H1 (cell line): ENCODE measurements around the gene TMEM202. TPM values are rescaled to one million over a fixed set of nuclear protein-coding genes. Genes with fewer than 3 reads are reported as not detected.

ENCODE experiments used
- CTCF ChIA-PET: fragments of 300-600 bp; sonication (Branson Sonifier 250); formaldehyde crosslinking; loops from one replicate; lab custom pipeline; 2021; ENCODE audit not compliant: partially characterized antibody; lab: Charles Lee
- POLR2A ChIA-PET: fragments of 300-600 bp; sonication (Branson Sonifier 250); formaldehyde crosslinking; loops from one replicate; lab custom pipeline; 2021; ENCODE audit warnings: inconsistent platforms; ENCODE audit not compliant: partially characterized antibody; lab: Charles Lee
- DNase-seq, 2 experiments: peaks; one replicate each; pipeline versions ENCODE4 v3.0.0 to v3.0.0-alpha.2; 2010 to 2022; ENCODE audit warnings: low spot score in 2 of 2, low read depth in 1 of 2, mixed read lengths in 1 of 2
- FAIRE-seq: peaks from 2 replicates; lab custom pipeline; 2011; peaks lifted over from hg19 to GRCh38; lab: Jason Lieb, UNC
- H2AFZ ChIP-seq: 2 replicates; pipeline ENCODE4 v1.8.1; 2012; ENCODE audit warnings: low read length, inconsistent platforms
- H2AK5ac ChIP-seq: 2 replicates; pipeline ENCODE4 v1.6.1; 2013; ENCODE audit warnings: low read depth, low read length
- H2BK120ac ChIP-seq: replicated peaks from 2 replicates; pipeline ENCODE3; 2013; ENCODE audit warnings: low read depth, low read length, inconsistent platforms
- H2BK12ac ChIP-seq: 2 replicates; pipeline ENCODE4 v1.6.1; 2013; ENCODE audit warnings: low read depth, low read length
- H2BK15ac ChIP-seq: 2 replicates; pipeline ENCODE4 v1.6.1; 2013; ENCODE audit warnings: low read length
- H2BK20ac ChIP-seq: 2 replicates; pipeline ENCODE4 v1.6.1; 2013; ENCODE audit warnings: low read length
- H2BK5ac ChIP-seq: 2 replicates; pipeline ENCODE4 v1.6.1; 2013; ENCODE audit warnings: low read depth, low read length
- H3K14ac ChIP-seq: 2 replicates; pipeline ENCODE4 v1.6.1; 2013; ENCODE audit warnings: inconsistent platforms; ENCODE audit not compliant: insufficient read length
- H3K18ac ChIP-seq: 2 replicates; pipeline ENCODE4 v1.6.1; 2013; ENCODE audit warnings: low read length; ENCODE audit errors: extremely low read depth
- H3K23ac ChIP-seq: 2 replicates; pipeline ENCODE4 v1.6.1; 2013; ENCODE audit warnings: inconsistent platforms; ENCODE audit not compliant: insufficient read length
- H3K23me2 ChIP-seq: 2 replicates; pipeline ENCODE4 v1.6.1; 2013; ENCODE audit warnings: low read depth, low read length
- H3K27ac ChIP-seq: 2 replicates; pipeline ENCODE4 v1.6.1; 2011; ENCODE audit warnings: low read depth, low read length, inconsistent platforms
- H3K27me3 ChIP-seq, 4 experiments: replicated peaks in 1 of 4; 1 replicate in 1 of 4; 2 replicates in 3 of 4; pipeline versions ENCODE4 v1.6.1 to v1.8.1; 2011 to 2013; ENCODE audit warnings: low read length in 3 of 4, mild to moderate bottlenecking in 3 of 4, inconsistent platforms in 2 of 4, mixed read lengths in 2 of 4, moderate library complexity in 1 of 4; ENCODE audit not compliant: control insufficient read depth in 3 of 4, insufficient read depth in 3 of 4; ENCODE audit errors: extremely low read depth in 1 of 4
- H3K36me3 ChIP-seq, 4 experiments: 2 replicates each; pipeline versions ENCODE4 v1.6.1 to v1.8.1; 2011 to 2013; ENCODE audit warnings: mild to moderate bottlenecking in 4 of 4, low read length in 3 of 4, moderate library complexity in 2 of 4, control low read depth in 1 of 4, inconsistent platforms in 1 of 4; ENCODE audit not compliant: insufficient read depth in 4 of 4, control insufficient read depth in 2 of 4
- H3K4ac ChIP-seq: replicated peaks from 2 replicates; pipeline ENCODE3; 2013; ENCODE audit warnings: low read length, low read depth, mixed read lengths, inconsistent platforms; ENCODE audit not compliant: insufficient read length
- H3K4me1 ChIP-seq, 4 experiments: replicated peaks in 1 of 4; 1 replicate in 1 of 4; 2 replicates in 3 of 4; pipeline versions ENCODE4 v1.6.1 to v1.8.1; 2011 to 2013; ENCODE audit warnings: low read length in 3 of 4, inconsistent platforms in 2 of 4, mixed read lengths in 1 of 4; ENCODE audit not compliant: insufficient read depth in 4 of 4, control insufficient read depth in 3 of 4
- H3K4me2 ChIP-seq, 2 experiments: 2 replicates each; pipeline versions ENCODE4 v1.6.1 to v1.8.1; 2011 to 2013; ENCODE audit warnings: low read depth in 2 of 2, low read length in 2 of 2, control low read depth in 1 of 2, inconsistent platforms in 1 of 2, mild to moderate bottlenecking in 1 of 2; ENCODE audit not compliant: insufficient read depth in 1 of 2
- H3K4me3 ChIP-seq, 4 experiments: fragments of 200-600, 300-600 bp in 1 of 4; sonication (generic), shearing (Covaris generic), sonication (Bioruptor Twin) in 1 of 4; 2 replicates each; pipeline versions ENCODE4 v1.5.1 to v1.8.1; 2011 to 2016; ENCODE audit warnings: low read length in 4 of 4, low read depth in 3 of 4, control low read depth in 2 of 4, inconsistent platforms in 2 of 4, mild to moderate bottlenecking in 2 of 4, mixed read lengths in 1 of 4, moderate library complexity in 1 of 4; ENCODE audit not compliant: insufficient read depth in 2 of 4; ENCODE audit errors: extremely low read depth in 1 of 4
- H3K56ac ChIP-seq: replicated peaks from 2 replicates; pipeline ENCODE3; 2013; ENCODE audit warnings: low read depth, mild to moderate bottlenecking, mixed read lengths, low read length, inconsistent platforms; ENCODE audit not compliant: insufficient read length
- H3K79me1 ChIP-seq: 2 replicates; pipeline ENCODE4 v1.6.1; 2013; ENCODE audit warnings: low read depth, low read length, control low read depth
- H3K79me2 ChIP-seq, 2 experiments: 2 replicates each; pipeline versions ENCODE4 v1.6.1 to v1.8.1; 2012 to 2013; ENCODE audit warnings: low read length in 2 of 2, mild to moderate bottlenecking in 2 of 2, inconsistent platforms in 1 of 2; ENCODE audit not compliant: insufficient read depth in 2 of 2, control insufficient read depth in 1 of 2
- H3K9ac ChIP-seq, 4 experiments: replicated peaks in 1 of 4; 1 replicate in 1 of 4; 2 replicates in 3 of 4; pipeline versions ENCODE4 v1.6.1 to v1.8.1; 2011 to 2013; ENCODE audit warnings: low read depth in 3 of 4, low read length in 3 of 4, control low read depth in 2 of 4, mild to moderate bottlenecking in 2 of 4, moderate library complexity in 2 of 4, inconsistent platforms in 1 of 4; ENCODE audit errors: extremely low read depth in 1 of 4
- H3K9me3 ChIP-seq, 2 experiments: 2 replicates each; pipeline versions ENCODE4 v1.6.1 to v1.8.1; 2012 to 2013; ENCODE audit warnings: mild to moderate bottlenecking in 2 of 2, moderate library complexity in 2 of 2, control low read depth in 1 of 2, inconsistent platforms in 1 of 2, low read depth in 1 of 2, low read length in 1 of 2, mixed read lengths in 1 of 2; ENCODE audit not compliant: insufficient read depth in 2 of 2
- H4K20me1 ChIP-seq, 2 experiments: replicated peaks in 1 of 2; 2 replicates each; pipeline versions ENCODE3 to v1.8.1; 2011 to 2013; ENCODE audit warnings: inconsistent platforms in 2 of 2, low read length in 2 of 2, mild to moderate bottlenecking in 1 of 2; ENCODE audit not compliant: insufficient read depth in 2 of 2, control insufficient read depth in 1 of 2
- H4K5ac ChIP-seq: 2 replicates; pipeline ENCODE4 v1.6.1; 2013; ENCODE audit warnings: low read length, low read depth, mixed read lengths, inconsistent platforms; ENCODE audit not compliant: insufficient read length
- H4K8ac ChIP-seq: 2 replicates; pipeline ENCODE4 v1.8.0; 2013; ENCODE audit warnings: mild to moderate bottlenecking, moderate library complexity, low read length, inconsistent platforms; ENCODE audit not compliant: insufficient read depth; ENCODE audit errors: extremely low read depth
- H4K91ac ChIP-seq: replicated peaks from 2 replicates; pipeline ENCODE3; 2013; ENCODE audit warnings: low read length, mixed read lengths, inconsistent platforms; ENCODE audit not compliant: insufficient read length
- ASH2L ChIP-seq: fragments of 200-600, 300-600 bp; sonication (generic); IDR thresholded peaks from one replicate; pipeline ENCODE4 v1.7.1; 2017; ENCODE audit warnings: low read length
- EP300 ChIP-seq, 2 experiments: IDR thresholded peaks; 1 replicate in 1 of 2; 2 replicates in 1 of 2; pipeline ENCODE4 v1.6.1; 2011 to 2012; ENCODE audit warnings: low read depth in 2 of 2, low read length in 2 of 2, mild to moderate bottlenecking in 2 of 2, borderline replicate concordance in 1 of 2, inconsistent platforms in 1 of 2, moderate library complexity in 1 of 2
- SP1 ChIP-seq: IDR thresholded peaks from 2 replicates; pipeline ENCODE4 v1.6.1; 2011; ENCODE audit warnings: low read depth, low read length
- WGBS, 2 experiments: shearing (Covaris generic) in 1 of 2; methylation state at CpG; one replicate each; pipeline versions ENCODE4 v1.1.6 to v1.1.7; 2013 to 2015; ENCODE audit warnings: low lambda C conversion rate in 2 of 2, mixed read lengths in 2 of 2, inconsistent platforms in 1 of 2, low coverage in 1 of 2, missing lambda C conversion rate in 1 of 2; ENCODE audit not compliant: insufficient replicate concordance in 2 of 2, insufficient coverage in 1 of 2, insufficient read length in 1 of 2; ENCODE audit errors: extremely low coverage in 1 of 2, missing lambda C conversion rate in 1 of 2; 5-methylcytosine and 5-hydroxymethylcytosine counted together
- polyA plus RNA-seq, 7 experiments: library from polyadenylated mRNA; depleted of rRNA in 3 of 7; stranded (reverse) in 5 of 7; unstranded in 2 of 7; fragments of >200 nt in 5 of 7; fragments of 200-250 nt in 2 of 7; gene quantifications; 1 replicate in 5 of 7; 2 replicates in 1 of 7; 4 replicates in 1 of 7; pipeline versions ENCODE4 v1.2.1 to v1.2.3, GENCODE V29; 2011 to 2013; ENCODE audit warnings: missing spikeins in 2 of 7, mixed read lengths in 2 of 7
- total RNA-seq: library from RNA; stranded (reverse); fragmentation: NEBNext Ultra II Directional; extraction: Animal tissue kit (Norgen Biotek cat#: 25700); gene quantifications from 2 replicates; pipeline ENCODE4 v1.2.1, GENCODE V29; 2021

The TMEM202 gene
- total and polyA plus RNA-seq, 2 of the 8 experiments (the other 6 are each of a cell fraction or from before 2014, with no cell fraction given) = not detected

- Histone ChIP-seq H3K4ac (no peak overlapping the region), H3K79me2 (no peaks in the 10 kb centered on the region), H3K36me3 (no peaks in the 10 kb centered on the region), H4K91ac (no peak overlapping the region), H4K20me1 (no peaks in the 10 kb centered on the region), H2BK5ac (no peak overlapping the region), H3K9ac (no peak overlapping the region), H2BK12ac (no peak overlapping the region)
- TF ChIP-seq EP300 (IDR thresholded peaks at IDR 0.05; ENCODE audit: borderline replicate concordance in 1 of 2, low read depth in 2 of 2, low read length in 2 of 2) (no peak), SP1 (no peak), ASH2L (no peak)
- TF ChIP-seq, all 59 proteins: peak for 0
- Histone ChIP-seq H3K23me2 (no peaks in the 10 kb centered on the region), H3K4me1 (no peaks in the 10 kb centered on the region), H3K4me2 (no peak overlapping the region), H4K5ac (no peak overlapping the region), H4K8ac (no peak overlapping the region), H3K56ac (no peak overlapping the region), H3K4me3 (no peak overlapping the region), H3K27ac (no peak overlapping the region), H2AFZ (no peak overlapping the region), H2AK5ac (no peak overlapping the region), H3K79me1 (no peaks in the 10 kb centered on the region), H2BK120ac (no peak overlapping the region), H3K14ac (no peak overlapping the region), H3K18ac (no peak overlapping the region), H3K27me3 (no peaks in the 10 kb centered on the region), H2BK20ac (no peak overlapping the region), H3K9me3 (peaks cover 6 to 11% of the 10 kb centered on the region in 2 experiments; a peak in 2 of 4 replicates), H2BK15ac (no peak overlapping the region), H3K23ac (no peak overlapping the region)
- FAIRE-seq (no peak), DNase-seq (no peak)
- 79% methylated on average over 1 of the region's 1 CpG; no CpG with 5 or more reads in 1 of the 2 experiments for WGBS, 2 experiments
- ChIA-PET CTCF (no interaction called here), POLR2A (no interaction called here)
Observed at GRCh38 chr15:72437650-72438316, 39.7 kb downstream of the TMEM202 start.
